ENCODE data around the gene PLXNB2.

GRCh38 chr22:50293441-50294318, 13.8 kb downstream of the PLXNB2 start:
- TF ChIP-seq CTCF (IDR thresholded peaks at IDR 0.05; ENCODE audit: low read depth, low read length, poor library complexity, severe bottlenecking) (no peak), EZH2phosphoT487 (IDR thresholded peaks at IDR 0.05; ENCODE audit: borderline replicate concordance, low read length) (no peak)
